Spleen (tissue), 11 donors: Measurements from ENCODE around the gene NMNAT3. TPM values are rescaled to one million over a fixed set of nuclear protein-coding genes. Genes with fewer than 3 reads are reported as not detected.

Source experiments
- DNase-seq: peaks from one replicate; pipeline ENCODE4 v3.0.0-alpha.2; 2020
- H3K27ac ChIP-seq, 8 donors: fragments of 200-600 bp; sonication (generic) in 7 of 8; 1 replicate in 4 of 8; 2 replicates in 4 of 8; pipeline versions ENCODE4 v1.5.0 to v1.8.0; 2016 to 2021; ENCODE audit warnings: inconsistent platforms in 4 of 8, mild to moderate bottlenecking in 4 of 8, moderate library complexity in 1 of 8
- H3K27me3 ChIP-seq, 7 donors: fragments of 200-600 bp; sonication (generic) in 6 of 7; replicated peaks in 1 of 7; 1 replicate in 4 of 7; 2 replicates in 3 of 7; pipeline versions ENCODE4 v1.5.0 to v1.8.0; 2016 to 2021; ENCODE audit warnings: inconsistent platforms in 3 of 7, mild to moderate bottlenecking in 1 of 7
- H3K36me3 ChIP-seq, 6 donors: fragments of 200-600 bp; sonication (generic) in 5 of 6; 1 replicate in 4 of 6; 2 replicates in 2 of 6; pipeline versions ENCODE4 v1.5.0 to v1.8.0; 2016 to 2021; ENCODE audit warnings: inconsistent platforms in 2 of 6
- H3K4me1 ChIP-seq, 6 donors: fragments of 200-600 bp; sonication (generic) in 5 of 6; 1 replicate in 3 of 6; 2 replicates in 3 of 6; pipeline versions ENCODE4 v1.5.0 to v1.8.0; 2016 to 2021; ENCODE audit warnings: inconsistent platforms in 3 of 6
- H3K4me3 ChIP-seq, 8 donors: fragments of 200-600 bp; sonication (generic) in 7 of 8; 1 replicate in 4 of 8; 2 replicates in 4 of 8; pipeline versions ENCODE4 v1.5.0 to v1.8.0; 2016 to 2021; ENCODE audit warnings: inconsistent platforms in 4 of 8, mild to moderate bottlenecking in 4 of 8, moderate library complexity in 2 of 8
- H3K9me3 ChIP-seq, 8 donors: fragments of 200-600 bp; sonication (generic) in 7 of 8; 1 replicate in 4 of 8; 2 replicates in 4 of 8; pipeline versions ENCODE4 v1.5.0 to v1.8.0; 2016 to 2021; ENCODE audit warnings: inconsistent platforms in 4 of 8
- POLR2A ChIP-seq, 3 donors: fragments of 450-650 bp; IDR thresholded peaks; one replicate each; pipeline ENCODE4 v1.5.1; 2017; ENCODE audit warnings: antibody characterized with exemption in 3 of 3, mild to moderate bottlenecking in 1 of 3
- POLR2AphosphoS5 ChIP-seq, 3 donors: sonication (generic); formaldehyde crosslinking; IDR thresholded peaks; one replicate each; pipeline ENCODE4 v1.5.1; 2017; ENCODE audit warnings: antibody characterized with exemption in 3 of 3
- WGBS, 5 donors: extraction: QIAGEN DNeasy Blood & Tissue Kit in 3 of 5; methylation state at CpG; one replicate each; pipeline versions ENCODE4 v1.1.5 to v1.1.7; 2013 to 2018; 5-methylcytosine and 5-hydroxymethylcytosine counted together
- intact Hi-C: fragments of 100-400 bp; cut with DNase I; formaldehyde crosslinking; loops from one replicate; pipeline ENCODE4 v1.15.0; 2023; ENCODE audit warnings: low total_unique reads
- polyA plus RNA-seq, 3 donors: library from polyadenylated mRNA; stranded (reverse); fragments of 200-250 nt; gene quantifications; one replicate each; pipeline ENCODE4 v1.2.1, GENCODE V29; 2013
- total RNA-seq, 7 donors: library from RNA; depleted of rRNA in 3 of 7; stranded (reverse); fragments of >200 nt in 3 of 7; fragmentation: NEBNext Ultra II Directional in 4 of 7; extraction: Animal tissue kit (Norgen Biotek cat#: 25700) in 4 of 7; gene quantifications; one replicate each; pipeline versions ENCODE4 v1.1.0 to v1.2.1, GENCODE V29; 2016 to 2021
- TF ChIP-seq, protein P1 (sequence below), 11 experiments: fragments of 200-600 bp in 7 of 11; fragments of 450-650 bp in 4 of 11; sonication (generic) in 4 of 11; IDR thresholded peaks in 8 of 11; conservative IDR thresholded peaks in 3 of 11; 1 replicate in 7 of 11; 2 replicates in 4 of 11; pipeline versions ENCODE4 v1.4.0 to v1.8.0; 2016 to 2021; ENCODE audit warnings: antibody characterized with exemption in 11 of 11, inconsistent platforms in 4 of 11, mild to moderate bottlenecking in 1 of 11
- donor health status: healthy with polysubstance abuse.
- donor health status: DM: no; HTN: no; CAD: no; lungs with moderate emphysema.
- donor health status: DM: no; HTN: no; CAD: no.
- donor health status: Bipolar disorder and iron deficiency.
- donor health status: healthy.
- donor health status: DM: no; HTN: no; CAD: no.
- donor health status: DM: yes; HTN: yes; CAD: no.

NMNAT3 gene
- total and polyA plus RNA-seq, 10 donors: 2.6 to 12.5 (median 7.0) TPM

DNA sequence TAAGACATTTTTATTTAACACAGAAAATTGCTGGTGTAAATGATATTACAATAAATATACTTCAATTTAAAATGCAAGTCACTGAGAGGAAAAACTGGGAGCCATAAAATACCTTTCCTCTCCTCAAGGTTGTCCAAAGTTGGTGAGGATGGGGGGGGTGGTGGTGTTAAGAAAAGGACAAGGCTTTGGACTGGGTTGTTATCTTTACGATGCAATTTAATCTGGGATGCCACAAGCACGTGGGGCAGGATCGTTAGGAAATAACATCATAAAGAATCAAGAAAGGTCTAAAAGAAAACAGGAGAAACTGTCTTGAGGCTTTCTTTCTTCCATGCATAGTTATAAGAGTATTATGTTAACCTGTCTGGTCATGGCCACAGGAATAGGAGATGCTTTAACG lies 66.9 kb downstream of the NMNAT3 start:
- no peaks in the 10 kb centered on the region for H3K4me1 ChIP-seq
- 69 to 82% (median 74%) methylated on average over 4 of the region's 4 CpGs for WGBS, 5 donors
- H3K36me3 ChIP-seq: no peaks in the 10 kb centered on the region
- no peaks in the 10 kb centered on the region for H3K9me3 ChIP-seq
- TF ChIP-seq POLR2AphosphoS5 (IDR thresholded peaks at IDR 0.05) (no peak), POLR2A (IDR thresholded peaks at IDR 0.05) (no peak)
- TF ChIP-seq, protein P1, sequence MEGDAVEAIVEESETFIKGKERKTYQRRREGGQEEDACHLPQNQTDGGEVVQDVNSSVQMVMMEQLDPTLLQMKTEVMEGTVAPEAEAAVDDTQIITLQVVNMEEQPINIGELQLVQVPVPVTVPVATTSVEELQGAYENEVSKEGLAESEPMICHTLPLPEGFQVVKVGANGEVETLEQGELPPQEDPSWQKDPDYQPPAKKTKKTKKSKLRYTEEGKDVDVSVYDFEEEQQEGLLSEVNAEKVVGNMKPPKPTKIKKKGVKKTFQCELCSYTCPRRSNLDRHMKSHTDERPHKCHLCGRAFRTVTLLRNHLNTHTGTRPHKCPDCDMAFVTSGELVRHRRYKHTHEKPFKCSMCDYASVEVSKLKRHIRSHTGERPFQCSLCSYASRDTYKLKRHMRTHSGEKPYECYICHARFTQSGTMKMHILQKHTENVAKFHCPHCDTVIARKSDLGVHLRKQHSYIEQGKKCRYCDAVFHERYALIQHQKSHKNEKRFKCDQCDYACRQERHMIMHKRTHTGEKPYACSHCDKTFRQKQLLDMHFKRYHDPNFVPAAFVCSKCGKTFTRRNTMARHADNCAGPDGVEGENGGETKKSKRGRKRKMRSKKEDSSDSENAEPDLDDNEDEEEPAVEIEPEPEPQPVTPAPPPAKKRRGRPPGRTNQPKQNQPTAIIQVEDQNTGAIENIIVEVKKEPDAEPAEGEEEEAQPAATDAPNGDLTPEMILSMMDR (IDR thresholded peaks at IDR 0.05 in 8 of 11, conservative IDR thresholded peaks at IDR 0.05 in 3 of 11): no peak
- intact Hi-C loops: no loop called here
- no peaks in the 10 kb centered on the region for H3K27me3 ChIP-seq
- H3K27ac ChIP-seq: no peak overlapping the region
- DNase-seq: no peak
- no peak overlapping the region for H3K4me3 ChIP-seq

- no peak overlapping the region for H3K27ac ChIP-seq
- no peaks in the 10 kb centered on the region for H3K27me3 ChIP-seq
- H3K4me3 ChIP-seq: no peak overlapping the region
- H3K9me3 ChIP-seq: no peaks in the 10 kb centered on the region
- no peaks in the 10 kb centered on the region for H3K4me1 ChIP-seq
- DNase-seq: no peak
- H3K36me3 ChIP-seq: no peaks in the 10 kb centered on the region
- 73 to 90% (median 87%) methylated on average over 3 of the region's 3 CpGs for WGBS, 5 donors
- TF ChIP-seq POLR2A (IDR thresholded peaks at IDR 0.05) (no peak), POLR2AphosphoS5 (IDR thresholded peaks at IDR 0.05) (no peak)
- TF ChIP-seq, protein P1 (IDR thresholded peaks at IDR 0.05 in 8 of 11, conservative IDR thresholded peaks at IDR 0.05 in 3 of 11): no peak
- intact Hi-C loops: no loop called here
These were observed 68.8 kb downstream of the NMNAT3 start for GRCh38 chr3:139608924-139609323.

- intact Hi-C loops: no loop called here
- Histone ChIP-seq H3K4me1 (no peaks in the 10 kb centered on the region), H3K9me3 (no peaks in the 10 kb centered on the region), H3K27ac (no peak overlapping the region), H3K4me3 (no peak overlapping the region), H3K27me3 (no peaks in the 10 kb centered on the region), H3K36me3 (no peaks in the 10 kb centered on the region)
- TF ChIP-seq POLR2A (IDR thresholded peaks at IDR 0.05): no peak
- no peak for TF ChIP-seq POLR2AphosphoS5 (IDR thresholded peaks at IDR 0.05)
- TF ChIP-seq, protein P1 (IDR thresholded peaks at IDR 0.05 in 8 of 11, conservative IDR thresholded peaks at IDR 0.05 in 3 of 11): no peak
- WGBS, 5 donors: 81 to 98% (median 91%) methylated on average over 3 of the region's 3 CpGs
- DNase-seq: no peak
These were observed 69.7 kb downstream of the NMNAT3 start for GRCh38 chr3:139608108-139608380.

GRCh38 chr3:139607257-139608107 lies 70.3 kb downstream of the NMNAT3 start:
- Histone ChIP-seq H3K4me1 (no peaks in the 10 kb centered on the region), H3K36me3 (no peaks in the 10 kb centered on the region), H3K4me3 (no peak overlapping the region), H3K27me3 (no peaks in the 10 kb centered on the region), H3K9me3 (no peaks in the 10 kb centered on the region), H3K27ac (no peak overlapping the region)
- WGBS, 5 donors: 88 to 92% (median 91%) methylated on average over 2 of the region's 2 CpGs
- intact Hi-C loops: no loop called here
- no peak for DNase-seq
- TF ChIP-seq POLR2A (IDR thresholded peaks at IDR 0.05): no peak
- TF ChIP-seq, protein P1 (IDR thresholded peaks at IDR 0.05 in 8 of 11, conservative IDR thresholded peaks at IDR 0.05 in 3 of 11): no peak
